ENCODE results near the gene CYP2W1. TPM values are rescaled to one million over a fixed set of nuclear protein-coding genes. Genes with fewer than 3 reads are reported as not detected.

CYP2W1 gene
- total RNA-seq, 1 donor from 2014 or later: not detected

- Mint-ChIP-seq H3K36me3 (no peaks in the 10 kb centered on the region), H3K27me3 (ENCODE audit: insufficient read depth, low read depth) (peaks cover 13% of the 10 kb centered on the region), H3K4me3 (no peak overlapping the region), H3K27ac (no peak overlapping the region), H3K4me1 (peaks cover 17% of the 10 kb centered on the region), H3K9me3 (no peaks in the 10 kb centered on the region)
- H3K4me3 ChIP-seq: no peak overlapping the region
- peaks cover 10% of the 10 kb centered on the region for H4K20me1 ChIP-seq (ENCODE audit: low read depth)
- H3K4me2 ChIP-seq: no peak overlapping the region
- H3K9me3 ChIP-seq (ENCODE audit: low read depth): no peaks in the 10 kb centered on the region
- H3K36me3 ChIP-seq: no peaks in the 10 kb centered on the region
- no peak for TF ChIP-seq CTCF (IDR thresholded peaks at IDR 0.05)
- TF ChIP-seq EZH2 (IDR thresholded peaks at IDR 0.05): no peak
- no peak for TF ChIP-seq EZH2phosphoT487 (IDR thresholded peaks at IDR 0.05)
- no peak overlapping the region for H2AFZ ChIP-seq (replicated peaks)
- H3K4me1 ChIP-seq: peaks cover 9% of the 10 kb centered on the region
- no peak overlapping the region for H3K9ac ChIP-seq
- peak; percentile 1 for DNase-seq (ENCODE audit: low spot score)
- no peak overlapping the region for H3K27ac ChIP-seq
- H3K27me3 ChIP-seq: no peaks in the 10 kb centered on the region
- no peaks in the 10 kb centered on the region for H3K79me2 ChIP-seq (ENCODE audit: low read depth)
- H3F3A ChIP-seq (ENCODE audit: low read depth): peaks cover 10% of the 10 kb centered on the region
Measured at GRCh38 chr7:961546-962400, 21.2 kb upstream of the CYP2W1 start.

GRCh38 chr7:962401-963081 is 20.4 kb upstream of the CYP2W1 start:
- DNase-seq (ENCODE audit: low spot score): peak; percentile 1
- Mint-ChIP-seq H3K36me3 (peaks cover 3% of the 10 kb centered on the region), H3K4me3 (no peak overlapping the region), H3K9me3 (no peaks in the 10 kb centered on the region), H3K4me1 (peaks cover 15% of the 10 kb centered on the region), H3K27me3 (ENCODE audit: insufficient read depth, low read depth) (peaks cover 17% of the 10 kb centered on the region), H3K27ac (no peak overlapping the region)
- Histone ChIP-seq H4K20me1 (ENCODE audit: low read depth) (peaks cover 10% of the 10 kb centered on the region), H3K27ac (no peak overlapping the region), H3K27me3 (no peaks in the 10 kb centered on the region), H3K4me2 (no peak overlapping the region), H3K9me3 (ENCODE audit: low read depth) (no peaks in the 10 kb centered on the region), H3F3A (ENCODE audit: low read depth) (peaks cover 6% of the 10 kb centered on the region), H3K36me3 (no peaks in the 10 kb centered on the region), H3K9ac (no peak overlapping the region), H3K4me3 (no peak overlapping the region), H3K4me1 (peaks cover 9% of the 10 kb centered on the region), H2AFZ (replicated peaks) (no peak overlapping the region), H3K79me2 (ENCODE audit: low read depth) (no peaks in the 10 kb centered on the region)
- no peak for TF ChIP-seq CTCF (IDR thresholded peaks at IDR 0.05)
- no peak for TF ChIP-seq EZH2phosphoT487 (IDR thresholded peaks at IDR 0.05)
- no peak for TF ChIP-seq EZH2 (IDR thresholded peaks at IDR 0.05)

- Mint-ChIP-seq H3K27ac (no peak overlapping the region), H3K4me1 (peaks cover 15% of the 10 kb centered on the region), H3K36me3 (peaks cover 7% of the 10 kb centered on the region), H3K9me3 (no peaks in the 10 kb centered on the region), H3K27me3 (ENCODE audit: insufficient read depth, low read depth) (peaks cover 17% of the 10 kb centered on the region), H3K4me3 (no peak overlapping the region)
- no peak overlapping the region for H3K4me3 ChIP-seq
- no peak overlapping the region for H2AFZ ChIP-seq (replicated peaks)
- no peaks in the 10 kb centered on the region for H3K27me3 ChIP-seq
- H4K20me1 ChIP-seq (ENCODE audit: low read depth): peaks cover 10% of the 10 kb centered on the region
- H3K9ac ChIP-seq: no peak overlapping the region
- no peak for TF ChIP-seq EZH2 (IDR thresholded peaks at IDR 0.05)
- peaks cover 9% of the 10 kb centered on the region for H3K4me1 ChIP-seq
- H3K27ac ChIP-seq: no peak overlapping the region
- H3K9me3 ChIP-seq (ENCODE audit: low read depth): no peaks in the 10 kb centered on the region
- DNase-seq (ENCODE audit: low spot score): peak; percentile 2
- no peak overlapping the region for H3K4me2 ChIP-seq
- peaks cover 4% of the 10 kb centered on the region for H3F3A ChIP-seq (ENCODE audit: low read depth)
- no peaks in the 10 kb centered on the region for H3K79me2 ChIP-seq (ENCODE audit: low read depth)
- no peaks in the 10 kb centered on the region for H3K36me3 ChIP-seq
Measured at GRCh38 chr7:963236-964078, 19.5 kb upstream of the CYP2W1 start.
